AG09319 (cell line): ENCODE data around the gene LIMCH1.

ENCODE experiments used
- DNase-seq: peaks from one replicate; pipeline ENCODE4 v3.0.0-alpha.2; 2010; ENCODE audit warnings: low read depth; ENCODE audit errors: extremely low read depth
- TF ChIP-seq, protein P1 (sequence below): IDR thresholded peaks from 2 replicates; pipeline ENCODE4 v1.5.1; 2011; ENCODE audit warnings: low read depth, mild to moderate bottlenecking, inconsistent platforms, low read length, moderate library complexity

LIMCH1 gene

DNA sequence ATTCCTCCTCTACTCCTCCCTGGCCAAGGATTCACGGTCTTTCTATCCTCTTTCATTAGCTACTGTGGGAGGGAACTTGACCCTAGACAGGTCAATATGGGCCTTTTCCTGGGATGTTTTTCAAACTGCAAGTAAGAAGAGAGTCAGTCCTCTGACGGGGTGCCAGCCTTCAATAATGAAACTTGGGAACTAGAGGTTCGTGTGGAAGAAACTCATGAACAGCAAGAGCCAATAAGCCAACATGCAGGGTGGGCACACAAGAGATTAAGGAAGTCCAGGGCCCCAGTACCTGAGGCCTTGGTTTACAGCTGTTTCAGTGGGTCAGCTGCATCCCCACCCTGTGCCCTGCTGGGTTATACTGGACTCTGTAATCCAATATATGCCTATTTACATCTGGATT, 49.3 kb downstream of the LIMCH1 start:
- TF ChIP-seq, protein P1, sequence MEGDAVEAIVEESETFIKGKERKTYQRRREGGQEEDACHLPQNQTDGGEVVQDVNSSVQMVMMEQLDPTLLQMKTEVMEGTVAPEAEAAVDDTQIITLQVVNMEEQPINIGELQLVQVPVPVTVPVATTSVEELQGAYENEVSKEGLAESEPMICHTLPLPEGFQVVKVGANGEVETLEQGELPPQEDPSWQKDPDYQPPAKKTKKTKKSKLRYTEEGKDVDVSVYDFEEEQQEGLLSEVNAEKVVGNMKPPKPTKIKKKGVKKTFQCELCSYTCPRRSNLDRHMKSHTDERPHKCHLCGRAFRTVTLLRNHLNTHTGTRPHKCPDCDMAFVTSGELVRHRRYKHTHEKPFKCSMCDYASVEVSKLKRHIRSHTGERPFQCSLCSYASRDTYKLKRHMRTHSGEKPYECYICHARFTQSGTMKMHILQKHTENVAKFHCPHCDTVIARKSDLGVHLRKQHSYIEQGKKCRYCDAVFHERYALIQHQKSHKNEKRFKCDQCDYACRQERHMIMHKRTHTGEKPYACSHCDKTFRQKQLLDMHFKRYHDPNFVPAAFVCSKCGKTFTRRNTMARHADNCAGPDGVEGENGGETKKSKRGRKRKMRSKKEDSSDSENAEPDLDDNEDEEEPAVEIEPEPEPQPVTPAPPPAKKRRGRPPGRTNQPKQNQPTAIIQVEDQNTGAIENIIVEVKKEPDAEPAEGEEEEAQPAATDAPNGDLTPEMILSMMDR = no peak
- DNase-seq = no peak

DNA sequence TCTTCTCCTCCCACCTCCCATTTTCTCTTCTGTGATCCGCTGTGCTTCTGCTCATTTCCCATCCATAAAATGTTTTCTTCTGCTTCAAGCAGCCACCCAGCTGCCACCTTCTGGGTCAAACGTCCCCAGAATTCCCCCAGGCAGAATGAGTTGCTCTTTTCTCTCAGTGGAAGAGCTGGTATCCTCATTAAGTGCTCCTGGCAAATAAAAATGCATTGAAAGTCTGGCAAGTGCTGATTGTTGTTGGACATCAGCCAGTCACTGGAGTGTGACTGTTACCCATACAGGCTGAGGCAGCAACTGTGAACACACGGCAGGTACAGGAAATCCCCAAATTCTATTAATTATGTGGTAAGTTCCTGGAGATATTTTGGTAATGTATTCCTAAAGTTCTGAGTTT, 52.6 kb downstream of the LIMCH1 start:
- TF ChIP-seq, protein P1 = no peak
- no peak for DNase-seq

DNA sequence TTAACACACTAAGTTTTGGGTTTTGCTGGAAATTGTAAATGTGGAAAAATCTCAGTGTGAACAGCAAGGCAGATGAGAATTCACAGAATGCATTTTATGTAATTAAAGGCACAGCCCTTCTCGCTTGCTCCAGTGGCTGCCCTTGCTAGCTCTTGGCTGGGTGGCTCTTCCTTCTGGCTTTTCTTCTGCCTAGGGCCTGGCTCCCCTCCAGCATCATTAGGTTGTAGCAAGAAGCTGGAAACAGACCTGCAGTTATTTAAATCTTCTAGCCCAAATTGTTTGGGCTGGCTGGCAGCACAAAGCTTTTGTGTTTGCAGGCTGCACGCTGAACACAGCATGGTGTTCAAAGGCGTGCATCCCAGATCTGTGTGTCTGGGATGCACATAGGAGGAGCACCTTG, 56.5 kb downstream of the LIMCH1 start:
- TF ChIP-seq, protein P1 = no peak
- DNase-seq = no peak

DNA sequence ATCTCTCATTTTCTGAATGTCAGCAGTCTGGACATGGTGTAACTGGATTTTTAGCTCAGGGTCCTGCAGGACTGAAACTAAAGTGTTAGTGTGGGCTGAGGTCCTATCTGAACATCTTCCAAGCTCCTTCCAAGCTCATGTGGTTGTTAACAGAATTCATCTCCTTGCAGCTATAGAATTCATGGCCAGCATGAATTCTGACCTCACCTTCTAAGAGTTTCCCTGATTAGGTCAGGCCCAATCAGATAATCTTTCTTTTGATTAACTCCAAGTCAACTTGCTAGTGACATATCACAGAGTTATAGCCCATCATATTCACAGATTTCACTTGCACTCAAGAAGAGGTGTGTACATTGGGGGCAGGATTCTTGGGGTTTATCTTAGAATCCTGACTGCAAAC, 59.5 kb downstream of the LIMCH1 start:
- TF ChIP-seq, protein P1 = no peak
- no peak for DNase-seq

DNA sequence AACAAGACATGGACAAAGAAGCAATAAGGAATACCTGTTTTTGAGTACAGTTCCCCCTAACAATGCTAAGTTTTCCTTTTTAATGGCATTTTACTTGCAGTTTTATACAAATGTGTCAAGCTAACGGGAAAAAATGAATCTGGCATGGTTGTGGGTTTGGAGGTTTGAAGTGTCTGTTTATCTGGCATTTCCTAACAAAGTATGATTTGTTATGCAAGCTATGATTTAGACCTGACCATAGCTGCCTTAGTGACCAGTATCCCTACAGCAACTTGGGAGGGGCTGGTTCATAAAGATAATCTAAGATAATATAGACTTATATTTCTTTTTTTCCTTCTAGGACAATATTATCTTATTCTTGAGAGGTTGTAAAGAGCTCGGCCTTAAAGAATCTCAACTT, 60.6 kb downstream of the LIMCH1 start:
- no peak for DNase-seq
- TF ChIP-seq, protein P1 = no peak

DNA sequence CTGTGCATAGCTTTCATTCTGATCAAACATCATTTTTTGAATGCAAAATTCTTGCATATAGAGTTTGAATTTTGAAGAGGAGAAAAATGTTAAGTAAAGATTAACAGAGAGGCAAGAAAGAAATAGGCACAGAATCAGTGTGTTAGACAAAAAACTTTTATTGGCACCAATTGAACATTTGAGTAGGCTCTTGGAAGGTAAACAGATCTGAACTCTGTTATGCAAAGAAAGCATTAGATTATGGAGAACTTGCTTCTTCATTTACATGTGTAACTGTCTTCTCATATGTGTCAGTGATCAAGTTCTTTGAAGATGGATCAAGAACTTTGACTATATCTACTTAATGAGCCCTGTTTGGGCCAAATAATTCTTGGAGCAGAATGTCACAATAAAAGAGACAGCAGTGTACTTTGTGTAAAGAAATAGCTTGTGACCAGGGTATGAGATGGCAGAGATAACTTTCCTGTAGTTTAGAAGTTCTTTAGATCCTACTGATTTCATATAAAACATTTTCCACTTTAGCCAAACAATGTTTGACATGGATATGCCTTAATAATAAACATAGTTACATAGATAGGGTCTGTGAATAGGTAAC, 61.3 kb downstream of the LIMCH1 start:
- TF ChIP-seq, protein P1 = no peak
- DNase-seq = no peak

DNA sequence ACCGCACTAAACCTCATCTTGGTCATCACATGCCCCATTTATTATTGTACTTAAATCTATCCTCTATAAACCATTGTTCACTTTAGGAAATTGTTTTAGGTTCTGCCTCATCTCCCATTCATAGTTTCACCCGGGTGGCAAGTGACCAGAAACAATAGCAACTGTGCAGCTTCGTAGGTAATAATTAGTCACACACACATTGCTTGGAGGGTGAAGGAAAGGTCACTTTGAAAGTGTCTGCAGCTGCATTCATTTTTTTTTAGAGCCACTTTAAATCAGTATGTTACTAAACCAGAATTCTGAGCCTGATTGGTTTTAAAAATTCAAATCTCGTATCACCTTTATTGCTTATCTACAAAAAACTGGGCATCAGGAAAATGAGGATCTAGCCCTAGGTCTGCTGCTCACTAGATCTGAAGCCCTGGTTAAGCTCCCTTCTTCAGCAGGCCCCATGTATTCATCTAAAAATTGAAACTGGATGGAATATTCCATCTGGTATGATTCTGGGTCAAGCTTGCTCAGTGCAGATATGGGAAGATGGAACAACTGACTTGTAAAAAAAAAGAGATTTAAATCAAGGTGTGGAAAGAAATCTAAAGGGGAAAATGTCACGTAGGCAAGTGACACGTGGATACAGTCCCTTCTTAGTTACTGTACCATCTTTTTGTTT, 62.4 kb downstream of the LIMCH1 start:
- TF ChIP-seq, protein P1 = no peak
- no peak for DNase-seq
